ENCODE data around the gene CACNA1C. TPM values are rescaled to one million over a fixed set of nuclear protein-coding genes. Genes with fewer than 3 reads are reported as not detected.
A peak's percentile ranks its signal among the peaks of the same experiment; 100 is the strongest.

Gene CACNA1C
- total and polyA plus RNA-seq, 2 of the 4 experiments (the other 2 are of a cell fraction), result 1.6 to 2.6 TPM

DNA sequence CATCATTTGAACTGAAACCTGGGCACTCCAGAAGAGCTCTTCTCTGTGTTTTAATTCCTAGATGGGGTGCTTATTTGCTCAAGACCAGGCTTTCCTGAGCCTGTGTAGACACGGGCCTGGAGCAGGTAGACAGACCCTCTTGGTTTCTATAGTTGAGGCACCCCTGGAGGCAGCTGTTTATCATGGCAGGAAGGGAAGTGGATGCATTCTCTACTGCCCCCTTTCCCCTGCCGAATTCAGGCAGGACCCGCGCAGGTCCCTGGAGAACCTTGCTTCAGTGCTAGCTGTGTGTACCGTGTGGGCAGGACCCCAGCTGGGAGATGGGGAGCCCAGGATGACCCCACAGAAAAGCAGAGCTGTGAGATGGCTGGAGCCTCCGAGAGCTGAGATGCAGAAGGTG, 6.0 kb downstream of the CACNA1C start:
- Histone ChIP-seq H3K79me1 (ENCODE audit: low read depth in 1 of 2, low read length in 2 of 2) (peaks cover 18 to 62% of the 10 kb centered on the region in 2 experiments), H4K91ac (ENCODE audit: insufficient read depth, low read depth, low read length) (no peak overlapping the region; the same call in 1 of the 2 replicates), H4K5ac (ENCODE audit: low read depth, low read length) (no peak overlapping the region), H3K4me3 (ENCODE audit: insufficient read depth, low read depth, low read length) (no peak overlapping the region), H2BK20ac (ENCODE audit: low read depth, low read length) (no peak overlapping the region), H3K23ac (ENCODE audit: low read depth, low read length) (no peak overlapping the region), H2BK15ac (ENCODE audit: low read depth, low read length) (no peak overlapping the region), H3K56ac (ENCODE audit: extremely low read depth, insufficient read depth, low read length) (no peak overlapping the region), H4K20me1 (ENCODE audit: insufficient read depth, low read length) (peaks cover 14% of the 10 kb centered on the region; the same call in 1 of the 2 replicates), H3K4ac (ENCODE audit: low read depth, low read length) (no peak overlapping the region), H2BK120ac (ENCODE audit: low read depth, low read length) (no peak overlapping the region), H3K27me3 (ENCODE audit: control insufficient read depth, insufficient read depth, low read length) (no peaks in the 10 kb centered on the region; the same call in 1 of the 2 replicates), H3K18ac (ENCODE audit: low read depth, low read length) (no peak overlapping the region), H3K27ac (ENCODE audit: insufficient read depth, low read length) (no peak overlapping the region), H3K4me1 (ENCODE audit: control insufficient read depth, insufficient read depth, low read length) (peaks cover 5% of the 10 kb centered on the region; the same call in 1 of the 2 replicates), H2AK9ac (replicated peaks; ENCODE audit: low read depth, low read length, poor library complexity) (no peak overlapping the region), H2BK5ac (ENCODE audit: low read depth, low read length, poor library complexity, severe bottlenecking) (no peak overlapping the region), H3K9me3 (ENCODE audit: control insufficient read depth, insufficient read depth, low read length) (no peaks in the 10 kb centered on the region), H3K9me1 (ENCODE audit: insufficient read depth, low read length) (peaks cover 4% of the 10 kb centered on the region; the same call in 1 of the 2 replicates), H3K36me3 (ENCODE audit: control insufficient read depth, insufficient read depth, low read length) (no peaks in the 10 kb centered on the region), H3K9ac (ENCODE audit: low read depth, low read length) (no peak overlapping the region), H3K4me2 (ENCODE audit: low read depth, low read length) (no peak overlapping the region), H3K14ac (replicated peaks; ENCODE audit: low read depth, low read length) (no peak overlapping the region), H2AFZ (replicated peaks; ENCODE audit: low read length, poor library complexity) (peak overlapping the region; percentile 18), H4K8ac (ENCODE audit: low read depth in 2 of 2, low read length in 2 of 2) (no peak overlapping the region), H2AK5ac (ENCODE audit: low read depth, low read length) (no peak overlapping the region)
- CTCF ChIA-PET, result no interaction called here
- ATAC-seq (ENCODE audit: low read depth) (no peak), DNase-seq (no peak)
- POLR2A ChIA-PET (ENCODE audit: unreplicated experiment), result no interaction called here
- dilution Hi-C loops (cut with HindIII; ENCODE audit: low sequenced_read_pairs, unreplicated experiment) (no loop called here), in situ Hi-C loops (cut with MboI; ENCODE audit: low sequenced_read_pairs) (loop anchor here (5.0 to 10.0 kb wide), 2 partner anchors 223 to 526 kb away; no protein-coding TSS in a partner anchor), intact Hi-C loops (cut with micrococcal nuclease) (no loop called here)
- BruUV-seq (replicated peaks), result no TSS peak
- TF ChIP-seq SMC3 (IDR thresholded peaks at IDR 0.05; ENCODE audit: low read depth, low read length), result no peak
- TF ChIP-seq MAZ (IDR thresholded peaks at IDR 0.05; ENCODE audit: borderline replicate concordance, low read depth, low read length), result no peak
- TF ChIP-seq USF2 (IDR thresholded peaks at IDR 0.05; ENCODE audit: low read depth, low read length), result no peak
- TF ChIP-seq NFE2L2 (IDR thresholded peaks at IDR 0.05; ENCODE audit: low read depth, low read length), result no peak
- no peak for TF ChIP-seq POLR2A (IDR thresholded peaks at IDR 0.05; ENCODE audit: low read depth, low read length)
- TF ChIP-seq FOS (IDR thresholded peaks at IDR 0.05; ENCODE audit: low read depth, low read length), result no peak
- no peak for TF ChIP-seq BHLHE40 (IDR thresholded peaks at IDR 0.05; ENCODE audit: low read depth, low read length)
- no peak for TF ChIP-seq CTCF (conservative IDR thresholded peaks at IDR 0.05; ENCODE audit: low read depth, low read length)
- no peak for TF ChIP-seq CHD1 (IDR thresholded peaks at IDR 0.05; ENCODE audit: low read depth, low read length)
- no peak for TF ChIP-seq CEBPB (IDR thresholded peaks at IDR 0.05; ENCODE audit: low read depth, low read length)
- TF ChIP-seq RAD21 (IDR thresholded peaks at IDR 0.05; ENCODE audit: low read length), result no peak
- WGBS, 2 experiments (ENCODE audit: extremely low coverage in 2 of 2, insufficient read length in 1 of 2), result 100% methylated on average over 1 of the region's 6 CpGs; no CpG with 5 or more reads in 1 of the 2 experiments

Measured in IMR-90 (cell line).